OCI-LY1 (cell line): Measurements from ENCODE around the gene TMEM190.

ENCODE experiments used
- H2AFZ ChIP-seq: fragments of 200-600 bp; sonication (generic), shearing (Covaris generic); 2 replicates; pipeline ENCODE4 v1.6.0; 2014; ENCODE audit warnings: antibody characterized with exemption, mild to moderate bottlenecking, low read length
- H3F3A ChIP-seq: fragments of 200-600 bp; sonication (generic), shearing (Covaris generic); 2 replicates; pipeline ENCODE4 v1.6.0; 2014; ENCODE audit warnings: mild to moderate bottlenecking, antibody characterized with exemption, low read length, moderate library complexity; ENCODE audit not compliant: insufficient read depth
- H3K27ac ChIP-seq: fragments of 200-600 bp; sonication (generic); 2 replicates; pipeline ENCODE4 v1.5.1; 2014; ENCODE audit warnings: low read length, mixed run types, mild to moderate bottlenecking, low read depth; ENCODE audit not compliant: poor library complexity, severe bottlenecking
- H3K27me3 ChIP-seq: fragments of 200-600 bp; sonication (generic); 2 replicates; pipeline ENCODE4 v1.6.0; 2014; ENCODE audit warnings: antibody characterized with exemption, mild to moderate bottlenecking, low read length, moderate library complexity; ENCODE audit not compliant: insufficient read depth
- H3K36me3 ChIP-seq: fragments of 200-600 bp; sonication (generic); 2 replicates; pipeline ENCODE4 v1.6.1; 2014; ENCODE audit warnings: mild to moderate bottlenecking, antibody characterized with exemption, low read length, moderate library complexity, mixed read lengths; ENCODE audit not compliant: insufficient read depth
- H3K4me1 ChIP-seq: fragments of 200-600 bp; sonication (generic); 2 replicates; pipeline ENCODE4 v1.5.1; 2014; ENCODE audit warnings: mild to moderate bottlenecking, low read length, moderate library complexity; ENCODE audit not compliant: insufficient read depth, severe bottlenecking
- H3K4me2 ChIP-seq: fragments of 200-600 bp; sonication (generic), shearing (Covaris generic); 2 replicates; pipeline ENCODE4 v1.6.1; 2014; ENCODE audit warnings: low read length
- H3K4me3 ChIP-seq: fragments of 200-600 bp; sonication (generic); 2 replicates; pipeline ENCODE4 v1.5.1; 2014; ENCODE audit warnings: low read length, low read depth, mild to moderate bottlenecking, mixed read lengths; ENCODE audit not compliant: poor library complexity, severe bottlenecking
- H3K79me2 ChIP-seq: fragments of 200-600 bp; shearing (Covaris generic); 2 replicates; pipeline ENCODE4 v1.6.1; 2016; ENCODE audit warnings: mixed run types, low read length, mixed read lengths; ENCODE audit not compliant: insufficient read depth
- H3K9ac ChIP-seq: fragments of 200-600 bp; sonication (generic), shearing (Covaris generic); 2 replicates; pipeline ENCODE4 v1.6.1; 2014; ENCODE audit warnings: mild to moderate bottlenecking, low read length, mixed read lengths
- H3K9me2 ChIP-seq: fragments of 200-600 bp; sonication (generic), shearing (Covaris generic); 2 replicates; pipeline ENCODE4 v1.6.1; 2014; ENCODE audit warnings: low read depth, mild to moderate bottlenecking, low read length, mixed read lengths
- H3K9me3 ChIP-seq: fragments of 200-600 bp; shearing (Covaris generic); 2 replicates; pipeline ENCODE4 v1.6.1; 2014; ENCODE audit warnings: low read length, mixed read lengths
- H4K20me1 ChIP-seq: fragments of 200-600 bp; sonication (generic), shearing (Covaris generic); 2 replicates; pipeline ENCODE4 v1.6.0; 2016; ENCODE audit warnings: mild to moderate bottlenecking, low read length; ENCODE audit not compliant: insufficient read depth
- EZH2 ChIP-seq: fragments of 200-600 bp; sonication (generic), shearing (Covaris generic); IDR thresholded peaks from 2 replicates; pipeline ENCODE4 v1.8.0; 2017; ENCODE audit warnings: borderline replicate concordance, mixed run types, mild to moderate bottlenecking, antibody characterized with exemption, low read length, moderate library complexity, mixed read lengths
- TF ChIP-seq, protein P1 (sequence below): fragments of 200-600 bp; sonication (generic), shearing (Covaris generic); IDR thresholded peaks from 2 replicates; pipeline ENCODE4 v1.5.1; 2017; ENCODE audit warnings: mild to moderate bottlenecking, antibody characterized with exemption, low read length, moderate library complexity, mixed read lengths

TMEM190 gene

DNA sequence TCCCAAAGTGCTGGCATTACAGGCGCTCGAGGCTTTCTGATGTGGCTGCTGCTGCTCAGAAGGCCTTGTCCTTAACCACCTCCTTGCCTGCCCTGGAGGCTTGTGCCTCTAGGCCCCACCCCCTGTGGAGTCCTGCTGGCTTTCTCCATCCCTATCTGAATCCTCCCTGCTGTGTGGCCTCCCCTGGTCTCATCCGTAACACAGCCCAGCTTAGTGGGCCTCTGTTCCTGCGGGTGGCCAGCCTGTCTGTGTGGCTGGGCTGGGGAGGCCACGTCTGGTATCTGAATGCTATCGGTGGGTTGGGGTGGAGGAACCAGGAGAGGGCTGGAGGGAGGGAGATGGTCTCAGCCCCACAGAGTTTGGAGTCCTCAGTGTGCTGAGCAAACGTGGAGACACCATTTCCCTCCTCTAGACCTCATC is 13.8 kb downstream of the TMEM190 start:
- no peak overlapping the region for H2AFZ ChIP-seq
- no peaks in the 10 kb centered on the region for H3K27me3 ChIP-seq
- H3K4me3 ChIP-seq: no peak overlapping the region
- peaks cover 52% of the 10 kb centered on the region for H3K36me3 ChIP-seq
- H3K79me2 ChIP-seq: no peaks in the 10 kb centered on the region
- H3K9me3 ChIP-seq: no peaks in the 10 kb centered on the region
- peaks cover 31% of the 10 kb centered on the region for H3K4me1 ChIP-seq
- no peaks in the 10 kb centered on the region for H4K20me1 ChIP-seq
- H3K27ac ChIP-seq: no peak overlapping the region
- H3F3A ChIP-seq: no peaks in the 10 kb centered on the region
- H3K9ac ChIP-seq: no peak overlapping the region
- TF ChIP-seq, protein P1, sequence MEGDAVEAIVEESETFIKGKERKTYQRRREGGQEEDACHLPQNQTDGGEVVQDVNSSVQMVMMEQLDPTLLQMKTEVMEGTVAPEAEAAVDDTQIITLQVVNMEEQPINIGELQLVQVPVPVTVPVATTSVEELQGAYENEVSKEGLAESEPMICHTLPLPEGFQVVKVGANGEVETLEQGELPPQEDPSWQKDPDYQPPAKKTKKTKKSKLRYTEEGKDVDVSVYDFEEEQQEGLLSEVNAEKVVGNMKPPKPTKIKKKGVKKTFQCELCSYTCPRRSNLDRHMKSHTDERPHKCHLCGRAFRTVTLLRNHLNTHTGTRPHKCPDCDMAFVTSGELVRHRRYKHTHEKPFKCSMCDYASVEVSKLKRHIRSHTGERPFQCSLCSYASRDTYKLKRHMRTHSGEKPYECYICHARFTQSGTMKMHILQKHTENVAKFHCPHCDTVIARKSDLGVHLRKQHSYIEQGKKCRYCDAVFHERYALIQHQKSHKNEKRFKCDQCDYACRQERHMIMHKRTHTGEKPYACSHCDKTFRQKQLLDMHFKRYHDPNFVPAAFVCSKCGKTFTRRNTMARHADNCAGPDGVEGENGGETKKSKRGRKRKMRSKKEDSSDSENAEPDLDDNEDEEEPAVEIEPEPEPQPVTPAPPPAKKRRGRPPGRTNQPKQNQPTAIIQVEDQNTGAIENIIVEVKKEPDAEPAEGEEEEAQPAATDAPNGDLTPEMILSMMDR: no peak
- no peak for TF ChIP-seq EZH2
- H3K4me2 ChIP-seq: no peak overlapping the region
- no peaks in the 10 kb centered on the region for H3K9me2 ChIP-seq

DNA sequence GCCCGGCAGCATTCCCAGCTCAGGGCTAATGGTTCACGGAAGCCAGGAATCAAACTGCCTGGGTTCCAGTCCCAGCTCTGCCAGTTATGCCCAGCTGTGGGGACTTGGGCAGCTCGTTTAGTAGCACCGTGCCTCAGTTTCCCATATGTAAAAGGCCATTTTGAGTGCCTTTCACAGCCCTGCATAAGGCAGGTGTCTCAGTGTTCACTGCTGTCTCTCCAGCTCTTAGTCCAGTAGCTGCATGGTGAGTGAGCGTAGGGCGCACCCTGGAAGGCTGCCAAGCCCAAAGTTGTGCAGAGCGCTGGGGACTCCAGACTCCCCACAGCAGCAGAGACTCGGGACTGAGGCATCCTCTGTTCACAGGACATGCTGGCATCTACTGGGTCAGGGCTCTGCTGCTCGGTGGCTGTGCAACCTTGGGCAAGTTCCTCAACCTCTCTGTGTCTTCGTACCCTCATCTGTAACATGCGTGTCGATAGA is 14.6 kb downstream of the TMEM190 start:
- H3K27ac ChIP-seq: no peak overlapping the region
- H3K4me1 ChIP-seq: peaks cover 31% of the 10 kb centered on the region
- H3K36me3 ChIP-seq: peaks cover 48% of the 10 kb centered on the region
- no peak overlapping the region for H3K4me3 ChIP-seq
- no peak overlapping the region for H2AFZ ChIP-seq
- no peaks in the 10 kb centered on the region for H3K9me3 ChIP-seq
- no peaks in the 10 kb centered on the region for H3K27me3 ChIP-seq
- H3F3A ChIP-seq: no peaks in the 10 kb centered on the region
- no peak for TF ChIP-seq EZH2
- TF ChIP-seq, protein P1: no peak
- no peaks in the 10 kb centered on the region for H3K79me2 ChIP-seq
- H4K20me1 ChIP-seq: no peaks in the 10 kb centered on the region
- H3K9me2 ChIP-seq: no peaks in the 10 kb centered on the region
- H3K4me2 ChIP-seq: no peak overlapping the region
- H3K9ac ChIP-seq: no peak overlapping the region

DNA sequence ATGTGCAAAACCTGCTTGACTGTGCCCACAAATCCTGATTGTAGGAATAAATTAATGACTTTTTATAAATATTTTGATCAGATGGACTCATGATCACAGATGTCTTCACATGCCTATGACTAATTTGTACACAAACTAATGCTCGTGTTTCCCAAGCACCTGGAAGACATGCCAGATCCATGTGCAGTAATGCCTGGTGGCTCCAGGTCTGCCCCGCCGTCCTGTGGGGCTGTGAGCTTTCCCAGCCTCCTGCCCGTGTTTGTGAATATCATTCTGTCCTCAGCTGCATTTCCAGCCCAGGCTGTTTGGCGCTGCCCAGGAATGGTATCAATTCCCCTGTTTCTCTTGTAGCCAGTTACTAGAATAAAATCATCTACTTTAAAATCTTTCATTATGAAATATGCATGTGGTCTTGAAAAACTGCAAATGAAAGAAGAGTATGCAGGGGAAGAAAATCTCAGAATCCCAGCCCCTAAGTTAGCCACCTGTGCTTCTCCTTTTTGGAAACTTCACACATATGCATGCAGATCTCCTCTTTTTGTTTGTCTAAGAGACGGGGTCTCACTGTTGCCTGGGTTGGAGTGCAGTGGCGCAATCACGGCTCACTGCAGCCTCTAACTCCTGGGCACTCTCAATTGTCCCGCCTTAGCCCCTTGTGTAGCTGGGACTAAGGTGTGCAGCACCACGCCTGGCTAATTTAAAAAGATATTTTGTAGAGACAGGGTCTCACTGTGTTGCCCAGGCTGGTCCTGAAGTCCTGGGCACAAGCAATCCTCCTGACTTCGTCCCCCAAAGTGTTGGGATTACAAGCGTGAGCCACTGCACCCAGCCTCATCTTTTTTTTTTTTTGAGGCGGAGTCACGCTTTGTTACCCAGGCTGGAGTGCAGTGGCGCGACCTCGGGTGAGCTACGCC is 15.3 kb downstream of the TMEM190 start:
- no peak overlapping the region for H2AFZ ChIP-seq
- H3K4me2 ChIP-seq: no peak overlapping the region
- TF ChIP-seq EZH2: no peak
- TF ChIP-seq, protein P1: no peak
- H3K4me1 ChIP-seq: peaks cover 25% of the 10 kb centered on the region
- no peaks in the 10 kb centered on the region for H3K9me3 ChIP-seq
- no peaks in the 10 kb centered on the region for H4K20me1 ChIP-seq
- no peak overlapping the region for H3K9ac ChIP-seq
- H3K36me3 ChIP-seq: peaks cover 41% of the 10 kb centered on the region
- H3K4me3 ChIP-seq: no peak overlapping the region
- H3K79me2 ChIP-seq: no peaks in the 10 kb centered on the region
- H3K27me3 ChIP-seq: no peaks in the 10 kb centered on the region
- H3K9me2 ChIP-seq: no peaks in the 10 kb centered on the region
- H3K27ac ChIP-seq: no peak overlapping the region
- no peaks in the 10 kb centered on the region for H3F3A ChIP-seq
